PFSK-1 (cell line): Measurements from ENCODE around the gene ALOX5AP.

Source experiments
- FOXP2 ChIP-seq: optimal IDR thresholded peaks from 2 replicates; pipeline ENCODE3; 2011; ENCODE audit warnings: borderline replicate concordance, control low read depth, inconsistent platforms; ENCODE audit not compliant: insufficient read depth; ENCODE audit errors: extremely low read length, extremely low read depth
- POLR2AphosphoS5 ChIP-seq: IDR thresholded peaks from 2 replicates; pipeline ENCODE4 v1.6.1; 2012; ENCODE audit warnings: low read depth, mild to moderate bottlenecking, control low read depth, low read length, moderate library complexity
- REST ChIP-seq, 2 experiments: IDR thresholded peaks; 2 replicates each; pipeline versions ENCODE4 v1.6.1 to v1.8.0; 2011 to 2012; ENCODE audit warnings: low read depth in 2 of 2, low read length in 2 of 2, control low read depth in 1 of 2, inconsistent platforms in 1 of 2, mild to moderate bottlenecking in 1 of 2, moderate library complexity in 1 of 2; ENCODE audit not compliant: insufficient read depth in 1 of 2
- SIN3A ChIP-seq: IDR thresholded peaks from 2 replicates; pipeline ENCODE4 v1.6.1; 2012; ENCODE audit warnings: mild to moderate bottlenecking, low read length, moderate library complexity, borderline replicate concordance; ENCODE audit not compliant: insufficient read depth
- TAF1 ChIP-seq: IDR thresholded peaks from 2 replicates; pipeline ENCODE4 v1.6.1; 2012; ENCODE audit warnings: low read length, control low read depth, borderline replicate concordance; ENCODE audit not compliant: insufficient read depth

- TF ChIP-seq SIN3A: no peak
- TF ChIP-seq POLR2AphosphoS5: no peak
- TF ChIP-seq REST (IDR thresholded peaks at IDR 0.05; ENCODE audit: insufficient read depth in 1 of 2, low read depth in 2 of 2, low read length in 2 of 2): no peak
- TF ChIP-seq TAF1: no peak
- TF ChIP-seq FOXP2: no peak
Observed at GRCh38 chr13:30710442-30710841, 24.9 kb upstream of the ALOX5AP start.
